T1000 (cell line): ENCODE data around the gene NMT2.

ENCODE experiments used
- DNase-seq: peaks from one replicate; lab custom pipeline; 2025; ENCODE audit warnings: mixed read lengths; lab: John Stamatoyannopoulos, UW

Gene NMT2

DNA sequence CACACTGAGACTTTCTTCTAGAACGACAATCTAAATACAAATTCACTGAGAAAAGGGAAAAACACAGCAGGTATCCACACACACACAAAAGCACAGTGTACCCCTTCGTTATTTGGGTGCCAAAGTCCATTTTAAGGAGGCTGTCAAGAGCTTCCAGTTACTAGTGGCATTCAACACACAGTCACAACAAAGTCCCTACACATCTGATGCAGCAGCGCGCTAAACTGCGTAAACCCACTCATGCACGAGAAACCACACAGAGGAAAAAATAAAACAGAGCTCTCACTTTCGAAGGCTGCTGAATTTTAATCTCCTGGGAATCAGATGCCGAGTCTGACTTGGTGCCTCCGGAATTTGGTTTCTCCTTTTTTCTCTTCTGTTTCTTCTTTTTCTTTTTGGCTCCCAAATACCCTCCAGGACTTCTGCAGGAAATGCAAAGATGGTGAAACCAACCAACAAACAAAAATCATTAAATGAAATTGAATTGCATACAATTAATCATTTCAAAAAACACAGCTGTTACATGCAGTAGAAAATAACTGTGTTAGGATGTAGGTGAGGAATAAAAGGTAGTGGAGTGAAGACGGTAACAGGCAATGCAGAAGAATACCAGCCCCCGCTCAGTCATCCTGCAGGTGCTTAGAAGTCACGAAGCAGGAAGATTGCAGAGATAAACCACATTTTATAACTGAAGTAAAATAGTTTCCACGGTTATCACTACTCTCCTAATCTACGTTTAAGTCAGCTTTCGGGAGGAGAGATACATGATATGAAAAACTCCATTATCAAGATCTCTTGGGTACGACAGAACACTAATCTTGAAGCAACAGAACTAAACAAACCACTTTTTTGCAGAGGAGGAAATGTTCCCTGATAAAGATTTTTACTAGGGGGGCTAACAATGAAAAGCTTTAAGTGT, 27.1 kb downstream of the NMT2 start:
- no peak for DNase-seq

DNA sequence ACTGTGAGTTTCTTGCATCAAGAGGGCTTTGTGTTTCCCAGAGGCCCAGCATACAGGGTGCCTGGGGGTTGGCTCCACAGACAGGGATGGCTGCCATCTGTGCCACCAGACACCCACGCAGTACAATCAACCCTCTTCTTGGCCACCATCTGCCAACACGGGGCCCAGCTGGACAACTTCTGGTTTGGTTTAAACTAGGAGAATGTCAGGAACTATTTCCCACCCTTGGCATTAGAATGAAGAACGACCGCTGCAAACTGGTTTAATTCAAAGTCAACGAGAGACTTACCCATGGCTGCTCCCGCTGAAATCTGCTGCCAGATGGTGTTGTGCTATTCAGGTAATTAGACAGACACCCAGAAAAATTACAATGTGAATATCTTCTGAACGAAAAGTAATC, 27.8 kb downstream of the NMT2 start:
- DNase-seq: no peak

DNA sequence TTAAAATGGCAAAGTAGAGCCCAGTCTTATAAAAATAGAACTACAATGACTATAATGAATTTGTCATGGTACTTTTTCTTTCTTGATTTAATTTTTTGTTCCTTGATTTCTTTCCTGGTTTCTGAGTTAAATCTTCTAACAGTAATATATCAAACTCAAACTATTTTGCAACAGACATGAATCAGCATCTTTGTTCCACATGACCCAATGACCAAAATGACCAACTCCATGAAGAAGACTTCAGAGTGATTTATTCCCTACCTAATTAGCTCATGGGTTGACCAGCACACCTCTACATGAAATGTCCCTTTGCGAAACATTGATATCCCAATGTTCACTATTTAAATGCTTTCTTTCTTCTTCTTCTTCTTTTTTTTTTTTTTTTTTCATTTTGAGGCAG, 30.9 kb downstream of the NMT2 start:
- DNase-seq: no peak

DNA sequence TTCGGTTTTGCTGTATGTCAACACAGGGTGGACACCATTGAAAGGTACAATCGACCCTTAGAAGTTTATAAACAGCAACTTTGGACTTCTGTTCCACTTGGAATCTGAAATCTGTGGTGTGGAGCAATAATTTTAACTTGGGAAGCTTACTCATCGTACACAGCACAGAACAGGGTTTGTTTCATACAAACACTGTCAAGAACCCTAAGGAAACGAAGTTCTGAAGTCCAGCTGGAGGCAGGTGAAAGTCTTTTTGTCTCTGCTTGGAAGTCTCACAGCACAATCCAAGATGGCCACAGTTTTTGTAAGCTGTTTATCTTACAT, 31.5 kb downstream of the NMT2 start:
- DNase-seq: no peak

DNA sequence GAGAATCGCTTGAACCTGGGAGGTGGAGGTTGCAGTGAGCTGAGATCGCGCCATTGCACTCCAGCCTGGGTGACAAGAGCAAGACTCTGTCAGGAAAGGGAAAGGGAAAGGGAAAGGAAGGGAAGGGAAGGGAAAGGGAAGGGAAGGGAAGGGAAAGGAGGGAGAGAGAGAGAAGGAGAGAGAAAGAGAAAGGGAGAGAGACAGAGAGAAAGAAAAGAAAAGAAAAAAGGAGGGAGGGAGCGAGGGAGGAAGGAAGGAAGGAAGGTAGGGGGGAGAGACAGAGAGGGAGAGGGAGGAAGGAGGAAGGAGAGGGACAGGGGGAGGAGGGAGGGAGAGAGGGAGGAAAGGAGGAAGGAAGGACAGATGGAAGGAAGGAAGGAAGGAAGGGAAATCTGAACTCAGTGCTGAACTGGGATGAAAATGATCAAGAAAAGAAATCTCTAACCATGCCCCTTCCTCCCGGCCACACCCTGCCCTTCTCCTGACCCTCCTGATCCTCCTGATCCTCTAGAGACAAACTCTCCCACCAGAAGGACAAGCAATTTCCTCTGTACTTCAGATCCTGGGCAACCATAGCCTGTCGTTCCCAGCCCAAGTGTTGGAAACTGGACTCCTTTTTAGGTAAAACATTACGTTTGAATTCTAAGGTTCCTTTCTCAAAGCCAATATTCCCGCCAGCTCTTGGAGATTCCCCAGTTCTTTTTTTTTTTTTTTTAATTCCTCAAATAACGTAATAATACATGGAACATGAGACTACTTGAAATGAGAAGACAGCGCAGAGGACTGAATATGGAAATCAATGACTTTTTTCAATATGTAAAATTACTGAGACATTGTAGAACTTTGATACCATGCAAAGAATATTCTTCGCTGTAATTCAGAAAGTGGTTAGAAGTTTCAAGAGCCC, 32.1 kb downstream of the NMT2 start:
- no peak for DNase-seq

DNA sequence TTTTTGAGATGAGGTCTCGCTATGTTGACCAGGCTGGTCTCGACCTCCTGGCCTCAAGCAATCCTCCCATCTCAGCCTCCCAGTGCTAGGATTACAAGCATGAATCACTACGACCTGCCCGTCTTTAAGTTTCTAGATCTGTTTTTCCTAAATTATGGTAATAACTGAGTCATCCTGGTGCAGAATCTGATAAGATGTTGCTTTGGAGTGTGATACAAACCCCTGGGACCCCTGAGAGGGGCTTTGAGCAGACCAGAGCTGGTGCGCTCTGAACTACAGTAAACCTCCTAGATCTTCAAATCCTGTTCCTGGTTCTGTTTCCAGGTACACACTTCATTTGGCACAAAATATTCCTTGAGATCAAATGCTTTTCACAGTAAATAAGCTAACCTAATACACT, 37.2 kb downstream of the NMT2 start:
- no peak for DNase-seq

DNA sequence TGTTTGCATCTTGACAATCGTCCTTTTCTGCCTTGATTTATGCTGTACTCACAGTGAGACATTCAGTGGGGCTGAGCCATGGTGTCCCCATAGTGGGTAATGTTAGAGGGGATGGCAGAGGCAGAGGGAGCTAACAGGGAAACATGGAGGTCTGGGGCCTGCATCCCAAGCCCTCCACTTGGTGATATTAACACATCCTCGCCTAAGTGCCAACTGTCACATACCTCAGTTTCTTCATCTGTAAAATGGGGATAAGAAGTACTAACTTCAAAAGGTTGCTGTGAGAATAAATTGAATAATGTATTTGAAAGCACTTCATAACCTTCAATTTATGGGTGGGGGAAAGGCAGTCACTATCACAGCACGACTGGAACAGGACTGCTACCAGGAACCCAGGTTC, 43.6 kb downstream of the NMT2 start:
- DNase-seq: no peak

DNA sequence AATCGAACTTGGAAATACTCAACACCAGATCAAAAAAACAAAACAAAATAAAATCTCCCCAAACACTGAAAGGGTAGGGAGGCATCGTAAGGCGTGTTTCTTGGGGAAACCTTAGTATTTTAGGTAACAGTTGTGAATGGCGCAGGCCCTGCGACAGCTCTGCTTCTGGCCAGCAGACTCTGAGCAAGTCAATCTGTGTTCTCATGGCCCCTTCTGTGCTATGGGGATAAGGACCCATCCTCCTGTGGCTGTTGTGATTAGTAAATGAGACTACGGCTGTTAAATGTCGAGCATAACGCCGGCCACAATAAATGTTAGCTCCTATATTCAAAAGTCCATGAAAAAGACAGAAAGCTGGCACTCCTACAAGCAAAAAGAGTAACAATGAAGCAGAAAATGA, 44.3 kb downstream of the NMT2 start:
- no peak for DNase-seq

DNA sequence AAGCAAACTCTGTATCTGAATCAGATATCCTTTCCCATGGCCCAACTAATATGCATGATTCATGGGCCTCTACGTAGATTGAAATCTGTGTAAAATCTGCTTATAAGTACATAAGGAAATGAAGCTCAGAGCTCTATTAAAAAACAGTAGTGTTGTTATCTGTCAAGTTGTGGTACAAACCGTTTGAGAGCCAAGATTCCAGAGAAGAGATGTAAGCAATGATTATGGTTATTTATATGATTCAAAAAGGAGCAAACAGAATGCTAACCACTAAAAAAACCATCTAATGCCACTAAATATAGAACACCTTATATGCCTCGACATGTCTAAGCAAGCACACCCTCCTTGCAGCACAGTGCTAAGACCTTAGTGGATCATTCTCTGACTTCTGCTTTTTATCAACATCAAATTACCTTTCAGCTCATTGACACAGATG, 44.7 kb downstream of the NMT2 start:
- no peak for DNase-seq

DNA sequence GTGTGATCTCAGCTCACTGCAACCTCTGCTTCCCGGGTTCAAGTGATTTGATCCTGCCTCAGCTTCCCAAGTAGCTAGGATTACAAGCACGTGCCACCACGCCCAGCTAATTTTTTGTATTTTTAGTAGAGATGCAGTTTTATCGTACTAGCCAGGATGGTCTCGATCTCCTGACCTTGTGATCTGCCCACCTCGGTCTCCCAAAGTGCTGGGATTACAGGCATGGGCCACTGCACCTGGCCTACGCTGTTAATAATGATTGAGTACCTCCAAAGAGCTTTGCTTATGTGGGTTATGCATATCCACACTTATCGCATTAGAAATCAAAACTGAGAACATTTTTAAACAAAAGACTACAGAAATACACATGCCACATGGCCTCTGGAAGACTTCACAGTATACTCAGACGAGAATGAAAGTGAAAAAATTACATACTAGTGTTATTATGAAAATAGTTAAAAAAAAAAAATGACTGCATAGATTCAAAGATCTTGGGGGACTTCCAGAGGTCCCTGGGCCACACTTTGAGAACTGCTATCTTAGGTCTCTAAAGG, 45.9 kb downstream of the NMT2 start:
- DNase-seq: no peak

DNA sequence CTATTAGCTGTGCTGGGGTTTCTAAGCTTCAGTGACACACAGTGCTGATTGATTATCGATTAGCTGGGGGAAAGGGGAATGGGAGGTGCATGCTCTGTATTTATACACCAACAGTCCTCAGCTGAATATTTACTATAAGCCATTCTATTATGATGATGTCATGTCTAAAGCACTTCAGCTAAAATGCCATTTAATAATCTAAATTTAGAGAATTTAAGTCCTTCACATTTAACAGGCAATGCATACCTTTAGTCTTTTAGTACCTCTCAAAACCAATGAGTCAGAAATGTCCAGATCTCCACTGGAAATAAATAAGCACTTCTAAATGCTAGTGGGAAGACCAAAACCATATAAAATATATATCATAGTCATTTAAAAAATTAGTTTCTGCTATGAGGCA, 46.8 kb downstream of the NMT2 start:
- no peak for DNase-seq

DNA sequence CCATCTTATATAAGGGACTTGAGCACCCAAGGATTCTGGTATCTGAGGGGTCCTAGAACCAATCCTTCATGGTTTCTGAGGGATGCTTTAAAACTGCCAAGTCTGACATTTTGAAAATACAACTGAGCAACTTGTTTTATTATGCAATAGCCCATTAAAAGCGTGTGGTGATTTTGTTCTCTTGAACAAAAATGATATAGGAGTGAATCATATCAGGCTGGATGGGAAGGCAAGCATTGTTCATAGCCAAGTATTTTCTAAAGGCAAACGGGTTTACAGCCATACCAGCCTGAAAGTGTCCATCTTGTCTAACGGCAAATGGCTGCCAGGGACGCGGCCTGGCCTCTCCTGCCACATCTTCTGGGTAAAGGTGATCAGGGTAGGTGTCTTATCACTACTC, 48.0 kb downstream of the NMT2 start:
- no peak for DNase-seq

DNA sequence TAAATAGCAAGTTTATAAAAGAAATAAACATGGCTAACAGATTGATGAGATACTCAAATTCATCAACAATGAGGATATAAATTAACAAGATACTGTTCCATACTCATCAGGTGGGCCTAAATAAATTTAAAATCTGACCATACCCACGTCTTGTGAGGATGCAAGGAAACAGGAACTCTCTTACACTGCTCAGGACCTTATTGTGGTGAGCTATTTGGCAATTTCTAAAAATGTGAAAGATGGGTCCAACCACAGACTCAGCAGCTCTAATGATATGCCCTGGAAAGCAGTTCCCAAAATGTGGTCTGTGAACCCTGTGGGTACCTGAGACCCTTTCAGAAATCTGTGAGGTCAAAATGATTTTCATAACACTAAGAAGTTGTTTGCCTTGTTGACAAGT, 49.9 kb downstream of the NMT2 start:
- no peak for DNase-seq

DNA sequence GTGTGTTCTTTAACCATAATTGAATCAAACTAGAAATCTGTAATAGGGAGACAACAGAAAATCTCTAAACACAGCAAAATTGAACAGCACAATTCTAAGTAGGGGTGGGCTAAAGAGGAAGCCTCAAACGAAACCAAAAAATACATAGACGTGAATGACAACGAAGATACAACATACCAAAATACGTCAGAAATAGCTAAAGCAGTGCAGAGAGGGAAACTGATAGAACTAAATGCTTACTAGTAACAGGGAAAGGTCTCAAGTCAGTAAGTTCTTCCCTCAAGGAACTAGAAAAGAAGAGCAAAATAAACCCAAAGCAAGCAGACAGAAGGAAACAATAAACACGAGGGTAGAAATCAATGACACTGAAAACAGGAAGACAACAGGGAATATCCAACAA, 52.3 kb downstream of the NMT2 start:
- DNase-seq: no peak

DNA sequence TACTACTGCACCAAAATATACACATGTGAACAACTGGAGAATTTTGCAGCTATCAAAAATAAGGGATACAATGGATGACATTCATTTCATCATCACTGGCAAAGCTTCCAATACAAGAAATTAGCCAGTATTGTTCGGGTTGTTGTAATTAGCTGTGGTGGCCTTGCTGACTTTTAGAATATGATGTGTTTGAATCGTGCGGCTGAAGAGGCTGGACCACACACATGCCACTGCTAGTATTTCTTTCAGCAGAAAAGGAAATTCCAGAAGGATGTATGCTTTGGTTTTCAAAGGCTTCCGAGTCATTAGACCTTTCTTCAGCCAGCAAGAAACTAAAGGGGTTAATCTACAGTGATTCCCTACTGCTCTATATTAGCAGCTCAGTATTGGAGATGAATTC, 54.7 kb downstream of the NMT2 start:
- no peak for DNase-seq

DNA sequence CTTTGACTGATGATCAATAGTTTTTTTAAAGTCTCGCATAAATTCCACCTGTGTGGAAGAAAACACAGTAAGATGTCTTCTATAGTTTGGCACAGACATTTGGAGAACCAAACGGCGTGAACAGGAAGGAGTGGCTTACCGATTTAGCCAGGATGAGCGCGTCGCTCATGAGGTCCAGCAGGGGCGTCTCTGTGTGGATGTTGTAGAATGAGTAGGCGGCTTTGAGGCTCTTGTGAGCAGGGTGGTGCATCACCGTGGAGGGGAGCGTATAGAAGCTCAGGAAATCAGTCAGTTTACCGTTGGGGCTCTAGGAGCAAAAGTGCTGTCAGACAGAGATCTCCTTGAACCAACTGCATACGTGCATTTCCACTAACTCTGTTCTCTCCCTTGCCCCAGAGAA, 55.8 kb downstream of the NMT2 start:
- no peak for DNase-seq

DNA sequence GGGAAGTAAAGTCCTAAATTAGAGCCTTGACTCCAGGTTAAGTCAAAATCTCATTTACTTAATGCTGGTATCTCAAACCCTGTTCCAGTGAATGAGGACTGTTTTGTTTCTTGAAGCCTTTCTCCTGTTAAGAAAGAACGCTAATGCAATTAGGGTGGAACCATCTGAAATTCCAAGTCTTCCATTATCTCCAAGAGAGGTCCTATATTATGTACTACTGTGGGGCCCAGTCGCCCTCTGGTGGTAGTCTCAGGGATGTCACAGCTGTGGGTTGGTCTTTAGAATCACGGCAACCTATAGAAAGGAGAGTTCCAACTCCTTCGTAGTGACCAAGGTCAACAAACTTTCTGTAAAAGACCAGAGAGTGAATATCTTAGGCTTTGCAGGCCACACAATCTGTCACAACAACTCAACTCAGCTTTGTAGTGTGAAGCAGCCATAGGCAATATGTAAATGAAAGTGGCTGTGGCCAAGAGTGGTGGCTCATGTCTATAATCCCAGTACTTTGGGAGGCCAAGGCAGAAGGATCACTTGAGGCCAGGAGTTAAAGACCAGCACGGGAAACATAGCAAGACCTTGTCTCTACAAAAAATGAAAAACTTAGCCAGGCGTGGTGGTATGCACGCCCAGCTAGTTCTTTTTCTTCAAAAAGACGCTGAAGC, 62.0 kb downstream of the NMT2 start:
- DNase-seq: peak; percentile 93

DNA sequence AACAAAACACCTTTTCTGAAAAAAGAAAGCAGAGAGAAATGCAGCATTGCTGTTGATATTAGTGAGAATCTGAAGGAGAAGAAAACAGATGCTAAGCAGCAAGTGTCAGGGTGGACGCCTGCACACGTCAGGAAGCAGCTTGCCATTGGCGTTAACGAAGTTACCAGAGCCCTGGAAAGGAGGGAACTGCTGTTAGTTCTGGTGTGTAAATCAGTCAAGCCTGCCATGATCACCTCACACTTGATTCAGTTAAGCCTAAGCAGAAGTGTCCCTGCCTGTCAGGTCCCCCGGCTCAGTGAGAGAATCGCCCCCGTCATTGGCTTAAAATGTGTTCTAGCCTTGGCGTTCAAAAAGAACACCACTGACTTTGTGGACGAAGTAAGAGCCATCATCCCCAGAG, 65.0 kb downstream of the NMT2 start:
- DNase-seq: no peak

DNA sequence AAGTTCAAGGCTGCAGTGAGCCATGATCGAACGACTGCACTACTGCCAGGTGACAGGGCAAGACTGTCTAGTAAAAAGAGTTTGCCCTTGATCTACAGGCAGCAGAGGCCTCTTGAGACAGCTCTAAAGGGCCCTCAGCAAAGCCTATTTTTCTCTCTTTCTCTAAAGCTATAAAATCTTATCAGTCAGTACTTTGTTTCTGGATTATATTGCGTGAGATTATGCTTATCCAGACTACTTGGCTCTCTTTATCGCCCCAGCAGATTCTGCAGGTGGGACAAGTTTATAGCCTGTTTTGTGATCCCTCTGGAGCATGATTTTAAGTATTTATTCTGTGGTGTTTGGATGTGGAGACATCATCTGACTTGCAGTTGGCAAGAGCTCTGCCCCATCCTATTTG, 68.6 kb downstream of the NMT2 start:
- no peak for DNase-seq

DNA sequence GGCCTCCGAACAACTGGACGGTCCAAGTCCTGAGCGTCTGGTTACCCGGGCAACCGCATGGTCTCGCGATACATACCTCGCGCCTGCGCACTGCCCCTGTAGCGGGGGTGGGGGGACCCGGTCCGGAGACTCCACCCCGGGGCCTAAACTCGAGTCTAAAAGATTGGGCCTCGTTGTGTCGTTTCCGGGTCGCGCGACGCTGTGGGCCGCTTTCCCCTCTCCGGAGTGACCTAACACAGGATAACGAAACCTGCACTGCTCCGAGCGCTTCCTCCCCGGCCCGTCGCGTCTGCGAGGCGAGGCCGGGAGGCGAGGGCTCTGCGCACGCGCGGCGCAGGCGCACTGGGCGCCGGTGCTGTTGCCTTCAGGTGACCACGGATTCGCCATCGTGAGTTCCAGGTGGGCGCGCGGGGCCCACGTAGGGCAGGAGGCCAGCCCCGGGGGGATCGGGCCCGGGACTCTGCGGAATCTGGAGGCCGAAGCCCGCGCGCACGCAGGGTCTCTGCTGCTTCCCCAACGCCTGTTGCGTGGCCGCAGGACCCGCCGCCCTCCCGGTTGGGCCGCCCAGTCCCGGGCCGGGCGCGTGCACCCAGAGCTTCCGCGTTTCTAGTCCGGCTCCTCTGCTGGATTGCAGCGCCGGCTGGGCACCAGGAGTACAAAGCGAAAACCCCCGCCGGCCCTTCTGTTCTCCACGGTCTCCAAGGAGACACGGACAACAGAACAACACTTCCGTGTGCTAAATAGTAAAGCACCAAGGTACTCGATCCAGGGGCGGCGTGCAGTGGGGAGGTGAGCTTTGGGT, 71.3 kb downstream of the NMT2 start, which contains the start of gene RPP38:
RPP38 (plus strand) TSS at position 345 of the 802 bp plus-strand sequence. CDS start 5,960 bp downstream, outside the sequence.
- peak; percentile 100 for DNase-seq

DNA sequence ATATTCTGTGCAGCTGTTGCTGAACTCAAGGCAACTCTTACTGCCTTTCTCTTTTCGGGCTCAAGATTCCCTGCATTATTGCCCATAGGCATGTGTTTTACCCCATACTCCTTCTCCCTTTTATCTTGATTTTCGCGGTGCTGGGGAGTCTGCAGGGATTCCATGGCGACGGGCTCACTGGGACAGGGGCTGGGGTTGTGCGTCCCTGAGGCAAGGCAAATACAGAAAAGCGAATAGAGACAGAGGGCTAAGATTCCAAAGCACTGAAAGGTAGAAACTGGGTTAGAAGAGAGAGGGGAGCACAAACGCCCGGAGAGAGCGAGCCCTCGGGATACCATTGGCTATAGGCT, 71.9 kb downstream of the NMT2 start:
- DNase-seq: no peak
